Heart right ventricle (tissue), 16 donors: Measurements from ENCODE around the gene NOP14. TPM values are rescaled to one million over a fixed set of nuclear protein-coding genes. Genes with fewer than 3 reads are reported as not detected.
"Not testable (repeated sequence)": the region's sequence is repeated elsewhere in the genome, so short reads cannot be mapped to it uniquely, and the experiment has no call there.

Experiments
- ATAC-seq, 8 donors: fragments of 200-7000 bp; cut with Tn5 transposase; one replicate each; pipeline ENCODE4 v1.9.1; 2020; ENCODE audit warnings: mild to moderate bottlenecking in 8 of 8, moderate library complexity in 8 of 8, moderate number of reproducible peaks in 1 of 8
- DNase-seq, 2 donors: peaks; one replicate each; pipeline ENCODE4 v3.0.0-alpha.2; 2020
- H3K27ac ChIP-seq, 10 donors: fragments of 200-600 bp; sonication (generic) in 2 of 10; one replicate each; pipeline versions ENCODE4 v1.5.0 to v1.8.0; 2020 to 2022; ENCODE audit warnings: mild to moderate bottlenecking in 3 of 10
- H3K27me3 ChIP-seq, 7 donors: fragments of 200-600 bp; one replicate each; pipeline ENCODE4 v1.8.0; 2021 to 2022; ENCODE audit warnings: mild to moderate bottlenecking in 2 of 7
- H3K36me3 ChIP-seq, 9 donors: fragments of 200-600 bp; sonication (generic) in 1 of 9; one replicate each; pipeline versions ENCODE4 v1.5.0 to v1.8.0; 2020 to 2022; ENCODE audit warnings: mild to moderate bottlenecking in 2 of 9
- H3K4me1 ChIP-seq, 9 donors: fragments of 200-600 bp; sonication (generic) in 1 of 9; one replicate each; pipeline versions ENCODE4 v1.5.0 to v1.8.0; 2020 to 2022; ENCODE audit warnings: mild to moderate bottlenecking in 4 of 9
- H3K4me3 ChIP-seq, 10 donors: fragments of 200-600 bp; sonication (generic) in 2 of 10; one replicate each; pipeline versions ENCODE4 v1.5.0 to v1.8.0; 2020 to 2022; ENCODE audit warnings: mild to moderate bottlenecking in 7 of 10, moderate library complexity in 2 of 10
- H3K9me3 ChIP-seq, 11 donors: fragments of 200-600 bp in 10 of 11; sonication (generic) in 2 of 11; one replicate each; pipeline versions ENCODE4 v1.5.0 to v1.8.0; 2013 to 2022; ENCODE audit warnings: mild to moderate bottlenecking in 2 of 11, control low read depth in 1 of 11, moderate library complexity in 1 of 11
- WGBS, 2 donors: extraction: QIAGEN DNeasy Blood & Tissue Kit; methylation state at CpG; one replicate each; pipeline ENCODE4 v1.1.7; 2013; ENCODE audit warnings: inconsistent platforms in 1 of 2; 5-methylcytosine and 5-hydroxymethylcytosine counted together
- intact Hi-C, 10 donors: fragments of 100-400 bp; cut with DNase I; formaldehyde crosslinking; loops; one replicate each; pipeline versions ENCODE4 v1.11.1 to v1.14.2; 2022
- polyA plus RNA-seq, 2 donors: library from polyadenylated mRNA; stranded (reverse); fragments of 200-250 nt; gene quantifications; one replicate each; pipeline ENCODE4 v1.2.3, GENCODE V29; 2013
- total RNA-seq, 10 donors: library from RNA; stranded (reverse); fragmentation: NEBNext Ultra II Directional in 3 of 10; extraction: Animal tissue kit (Norgen Biotek cat#: 25700) in 3 of 10; gene quantifications; one replicate each; pipeline versions ENCODE4 v1.2.1 to v1.2.4, GENCODE V29; 2021 to 2023
- TF ChIP-seq, protein P1 (sequence below), 9 donors: fragments of 200-600 bp; sonication (generic) in 2 of 9; IDR thresholded peaks; one replicate each; pipeline versions ENCODE4 v1.5.0 to v1.8.0; 2021 to 2022; ENCODE audit warnings: antibody characterized with exemption in 9 of 9, mild to moderate bottlenecking in 5 of 9, moderate library complexity in 1 of 9
- donor health status: Arrhythmogenic right ventricular cardiomyopathy.
- donor health status: ischemic (EF 13 %, LVEDD 7.1; RV severe dilation, severe dysfunction).
- donor health status: healthy with polysubstance abuse.
- donor health status: DM: no; HTN: yes; CAD: no.
- donor health status: DM: no; HTN: no; CAD: no.
- donor health status: ischemic (EF 25% LVEDD 6.9; RV normal size, moderate dysfunction).
- donor health status: ischemic (EF 25% LVEDD 5.7; RV mildly dilated, moderate dysfunction).
- donor health status: healthy.
- donor health status: DM: yes; HTN: yes; CAD: no.
- donor health status: Ischemic cardiomyopathy.
- donor health status: ischemic (EF 35%, LVEDD 5.7; RV mildly dilated, moderate dysfunction).
- donor health status: nonischemic (EF 11% LVEDD 7.7; RV severe dilation, severe dysfunction).
- donor health status: DM: yes; HTN: yes; CAD: no.
- donor health status: PGD.
- donor health status: ischemic (EF 29% LVEDD 5.4; RV normal size, mild dysfunction).
- donor health status: nonischemic (EF 23%, LVEDD 6.1; RV moderate dilation, normal function).

The NOP14 gene
- total and polyA plus RNA-seq, 12 donors = 12.4 to 24.0 (median 17.3) TPM

DNA sequence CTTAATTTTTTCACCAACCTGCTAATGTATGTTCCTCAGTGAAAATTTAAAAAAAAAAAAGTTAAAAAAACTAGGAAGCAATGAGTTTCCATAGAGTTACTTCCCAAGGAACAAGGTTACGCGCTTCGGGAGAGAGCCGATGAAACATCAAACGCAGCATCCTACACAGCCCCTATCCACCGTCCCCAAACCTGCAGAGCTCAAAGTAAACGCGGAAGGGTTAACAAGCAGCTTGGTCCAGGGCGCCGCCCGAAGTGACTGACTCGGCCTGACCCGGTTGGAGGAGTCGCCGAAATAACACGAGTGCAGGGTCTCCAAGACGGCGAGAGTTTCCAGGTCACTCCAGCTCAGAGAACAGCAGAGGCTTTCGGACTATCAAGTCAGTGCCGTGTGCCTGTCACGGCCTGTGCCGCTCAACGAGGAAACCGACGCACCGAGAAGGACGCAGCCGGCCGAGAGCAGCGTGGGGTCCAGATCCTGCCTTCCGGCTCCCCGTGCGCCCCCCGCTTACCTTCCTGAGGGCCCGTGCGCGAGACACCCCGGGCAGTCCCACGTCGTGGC, 512 bp downstream of the NOP14 start:
- H3K27ac ChIP-seq = peak overlapping the region; percentile 86 to 95 (median 92)
- 0% methylated on average over 40 of the region's 40 CpGs for WGBS, 2 donors
- DNase-seq (peak in 1 of 2 donors; percentile 26), ATAC-seq (peak; percentile 24 to 60 (median 42))
- peaks cover 9 to 38% (median 25%) of the 10 kb centered on the region in 9 donors for H3K4me1 ChIP-seq
- intact Hi-C loops = loop anchor here in 3 of 10 donors (2.0 to 10.0 kb wide), 4 partner anchors 72 to 548 kb away; partner anchors contain the start of genes CFAP99 (in 1 of the 3), TNIP2 (in 1 of the 3) and ZFYVE28 (in 1 of the 3)
- no peaks in the 10 kb centered on the region for H3K27me3 ChIP-seq
- H3K4me3 ChIP-seq = peak overlapping the region; percentile 77 to 99 (median 97)
- H3K36me3 ChIP-seq = peaks cover 0 to 20% (median 4%) of the 10 kb centered on the region in 9 donors
- TF ChIP-seq, protein P1, sequence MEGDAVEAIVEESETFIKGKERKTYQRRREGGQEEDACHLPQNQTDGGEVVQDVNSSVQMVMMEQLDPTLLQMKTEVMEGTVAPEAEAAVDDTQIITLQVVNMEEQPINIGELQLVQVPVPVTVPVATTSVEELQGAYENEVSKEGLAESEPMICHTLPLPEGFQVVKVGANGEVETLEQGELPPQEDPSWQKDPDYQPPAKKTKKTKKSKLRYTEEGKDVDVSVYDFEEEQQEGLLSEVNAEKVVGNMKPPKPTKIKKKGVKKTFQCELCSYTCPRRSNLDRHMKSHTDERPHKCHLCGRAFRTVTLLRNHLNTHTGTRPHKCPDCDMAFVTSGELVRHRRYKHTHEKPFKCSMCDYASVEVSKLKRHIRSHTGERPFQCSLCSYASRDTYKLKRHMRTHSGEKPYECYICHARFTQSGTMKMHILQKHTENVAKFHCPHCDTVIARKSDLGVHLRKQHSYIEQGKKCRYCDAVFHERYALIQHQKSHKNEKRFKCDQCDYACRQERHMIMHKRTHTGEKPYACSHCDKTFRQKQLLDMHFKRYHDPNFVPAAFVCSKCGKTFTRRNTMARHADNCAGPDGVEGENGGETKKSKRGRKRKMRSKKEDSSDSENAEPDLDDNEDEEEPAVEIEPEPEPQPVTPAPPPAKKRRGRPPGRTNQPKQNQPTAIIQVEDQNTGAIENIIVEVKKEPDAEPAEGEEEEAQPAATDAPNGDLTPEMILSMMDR (IDR thresholded peaks at IDR 0.05) = no peak
- H3K9me3 ChIP-seq = no peaks in the 10 kb centered on the region

DNA sequence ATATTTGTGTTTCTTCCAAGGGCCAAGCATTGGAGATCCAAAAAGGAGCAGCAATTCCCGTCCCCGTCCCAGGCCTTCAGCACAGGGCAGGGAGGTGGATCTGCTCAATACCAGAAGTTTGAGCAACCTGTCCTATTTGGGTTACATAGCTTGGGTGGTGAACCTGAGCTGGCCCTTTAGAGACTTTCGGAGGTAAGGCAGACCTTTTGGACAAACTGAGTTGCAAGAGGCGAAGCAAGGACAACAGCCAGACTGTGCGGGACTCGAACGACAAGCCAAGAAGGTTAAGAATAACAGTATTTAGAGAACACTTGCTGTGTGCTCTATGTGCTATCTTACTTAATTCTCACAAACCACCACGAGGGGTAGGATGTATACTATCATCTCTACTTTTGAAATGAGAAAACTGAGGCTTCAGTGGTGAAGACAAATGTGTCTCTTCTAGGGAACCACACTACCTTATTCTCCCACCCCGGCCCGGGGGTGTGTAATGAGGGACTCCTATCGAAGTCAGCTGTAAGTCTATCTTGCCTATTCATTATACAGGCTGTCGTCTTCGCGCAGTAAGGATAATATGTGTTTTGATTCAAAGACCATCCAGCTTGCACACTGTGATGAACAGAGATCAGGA, 1.3 kb downstream of the NOP14 start:
- TF ChIP-seq, protein P1 (IDR thresholded peaks at IDR 0.05) = no peak
- no peak for ATAC-seq
- intact Hi-C loops = loop anchor here in 3 of 10 donors (2.0 to 10.0 kb wide), 4 partner anchors 73 to 547 kb away; partner anchors contain the start of genes CFAP99 (in 1 of the 3), TNIP2 (in 1 of the 3) and ZFYVE28 (in 1 of the 3)

DNA sequence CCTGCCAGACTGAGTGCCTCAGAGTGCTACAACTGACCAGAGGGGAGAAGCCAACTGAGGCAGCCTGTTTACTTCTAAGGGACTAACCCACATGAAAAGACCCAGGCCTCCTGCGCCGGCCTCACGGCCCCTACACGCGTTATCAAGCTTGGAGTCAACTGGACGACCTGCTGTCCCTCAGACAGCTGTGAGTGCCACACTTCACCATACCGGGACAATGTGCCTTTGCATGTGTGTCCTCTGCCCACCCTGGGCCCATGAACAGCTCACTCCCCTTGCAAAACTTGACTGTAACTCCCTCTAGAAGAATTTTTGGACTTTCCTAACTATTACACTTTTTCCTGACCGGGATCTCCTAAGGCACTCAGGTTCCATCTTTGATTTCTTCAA, 1.8 kb downstream of the NOP14 start:
- Histone ChIP-seq H3K36me3 (peaks cover 0 to 32% (median 13%) of the 10 kb centered on the region in 9 donors), H3K27me3 (no peaks in the 10 kb centered on the region), H3K4me3 (peak overlapping the region in 6 of 10 donors; percentile 77 to 99 (median 95)), H3K9me3 (no peaks in the 10 kb centered on the region), H3K4me1 (peaks cover 9 to 38% (median 25%) of the 10 kb centered on the region in 9 donors), H3K27ac (peak overlapping the region in 1 of 10 donors; percentile 45)
- 59 to 60% methylated on average over 8 of the region's 8 CpGs for WGBS, 2 donors
- DNase-seq (no peak), ATAC-seq (no peak)
- TF ChIP-seq, protein P1 (IDR thresholded peaks at IDR 0.05) = no peak
- intact Hi-C loops = loop anchor here in 2 of 10 donors (5.0 to 10.0 kb wide), 3 partner anchors 73 to 547 kb away; partner anchors contain the start of genes CFAP99 (in 1 of the 2), TNIP2 (in 1 of the 2) and ZFYVE28 (in 1 of the 2)

More for the DNA sequence above, 1.3 kb downstream of the NOP14 start:
- Histone ChIP-seq H3K4me1 (peaks cover 9 to 38% (median 25%) of the 10 kb centered on the region in 9 donors), H3K9me3 (no peaks in the 10 kb centered on the region), H3K36me3 (peaks cover 0 to 27% (median 8%) of the 10 kb centered on the region in 9 donors), H3K27me3 (no peaks in the 10 kb centered on the region), H3K27ac (peak overlapping the region in 5 of 10 donors; percentile 88 to 95 (median 93)), H3K4me3 (peak overlapping the region; percentile 77 to 99 (median 97))
- WGBS, 2 donors = 45 to 51% methylated on average over 14 of the region's 14 CpGs
- no peak for DNase-seq

DNA sequence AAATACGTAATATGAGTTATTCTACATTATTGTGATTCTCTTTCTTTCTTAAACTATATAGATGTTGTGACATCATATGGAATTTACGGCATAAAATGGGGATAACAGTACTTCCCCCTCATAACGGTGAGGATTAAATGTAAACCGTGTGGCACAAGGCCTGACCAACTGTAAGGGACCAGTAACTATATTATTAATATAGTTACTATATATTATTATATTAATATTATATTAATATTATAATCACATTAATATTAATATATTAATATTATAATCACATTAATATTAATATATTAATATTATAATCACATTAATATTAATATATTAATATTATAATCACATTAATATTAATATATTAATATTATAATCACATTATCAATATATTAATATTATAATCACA, 2.8 kb downstream of the NOP14 start:
- peaks cover 9 to 38% (median 25%) of the 10 kb centered on the region in 9 donors for H3K4me1 ChIP-seq
- H3K27ac ChIP-seq, H3K4me3 ChIP-seq, H3K27me3 ChIP-seq, H3K9me3 ChIP-seq, ATAC-seq, DNase-seq: not testable (repeated sequence)
- intact Hi-C loops = loop anchor here in 2 of 10 donors (5.0 to 10.0 kb wide), 3 partner anchors 74 to 546 kb away; partner anchors contain the start of genes CFAP99 (in 1 of the 2), TNIP2 (in 1 of the 2) and ZFYVE28 (in 1 of the 2)
- peaks cover 0 to 42% (median 18%) of the 10 kb centered on the region in 9 donors for H3K36me3 ChIP-seq
- 93% methylated on average over 4 of the region's 4 CpGs for WGBS, 2 donors
